ENCODE results near the gene SPRN.
"Not testable (repeated sequence)": the region's sequence is repeated elsewhere in the genome, so short reads cannot be mapped to it uniquely, and the experiment has no call there.

SPRN gene

DNA sequence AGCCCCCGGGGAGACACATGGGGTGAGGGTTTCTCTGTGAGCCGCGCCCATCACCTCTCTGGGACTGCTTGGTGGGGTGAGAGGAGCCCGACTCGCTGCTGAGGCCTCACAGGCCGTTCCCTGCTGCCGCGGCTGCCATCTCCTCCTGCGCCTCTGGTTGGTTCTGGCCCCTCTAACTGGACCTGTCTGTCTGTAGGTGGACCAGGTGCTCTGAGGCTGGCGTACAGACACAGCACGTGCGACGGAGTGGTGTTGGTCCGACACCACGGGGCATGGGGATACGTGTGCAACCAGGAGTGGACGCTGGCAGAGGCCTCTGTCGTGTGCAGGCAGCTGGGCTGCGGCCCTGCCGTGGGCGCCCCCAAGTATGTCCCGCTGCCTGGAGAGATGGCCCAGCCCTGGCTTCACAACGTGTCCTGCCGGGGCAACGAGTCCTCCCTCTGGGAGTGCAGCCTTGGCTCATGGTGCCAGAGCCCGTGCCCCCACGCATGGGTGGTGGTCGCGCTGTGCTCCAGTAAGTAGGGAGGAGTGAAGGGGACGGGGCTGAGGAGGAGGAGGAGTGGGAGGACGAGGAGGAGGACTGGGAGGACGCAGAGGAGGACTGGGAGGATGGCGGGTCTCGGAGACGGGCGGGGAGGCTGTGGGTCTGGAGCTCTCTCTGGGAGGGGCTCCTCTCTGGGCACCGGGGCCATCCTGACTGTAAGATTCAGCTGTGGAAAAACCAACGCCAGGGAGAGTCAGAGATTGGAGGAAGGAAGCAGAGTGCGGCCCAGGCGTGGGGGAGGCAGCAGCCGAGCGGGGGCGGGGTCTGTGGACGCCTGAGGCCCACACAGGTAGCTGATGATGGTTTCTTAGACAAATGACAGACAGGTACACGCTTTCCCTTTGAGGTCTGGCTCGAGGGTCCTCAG, 31.9 kb upstream of the SPRN start:
- no peak for DNase-seq (ENCODE audit: low read depth)

DNA sequence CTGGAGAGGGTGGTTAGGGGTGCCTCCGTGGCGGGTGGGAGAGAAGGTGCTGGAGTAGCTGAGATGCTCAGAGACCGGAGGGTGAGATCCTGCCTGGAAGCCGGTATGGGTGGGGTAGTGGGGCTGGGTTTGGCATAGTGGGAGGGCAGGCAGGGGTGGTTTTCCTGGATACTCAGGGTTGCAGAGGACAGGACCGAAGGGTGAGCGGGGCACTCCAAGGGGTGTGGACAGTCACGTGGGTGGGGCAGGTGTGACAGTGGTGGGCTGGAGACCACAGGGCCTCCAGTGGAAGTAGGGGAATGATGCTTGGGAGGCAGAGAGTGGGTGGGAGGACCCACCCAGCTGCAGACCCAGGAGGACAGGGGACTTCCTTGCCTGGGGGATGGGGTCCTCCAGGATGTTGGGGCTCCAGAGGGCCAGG, 31.2 kb upstream of the SPRN start:
- no peak for DNase-seq (ENCODE audit: low read depth)

DNA sequence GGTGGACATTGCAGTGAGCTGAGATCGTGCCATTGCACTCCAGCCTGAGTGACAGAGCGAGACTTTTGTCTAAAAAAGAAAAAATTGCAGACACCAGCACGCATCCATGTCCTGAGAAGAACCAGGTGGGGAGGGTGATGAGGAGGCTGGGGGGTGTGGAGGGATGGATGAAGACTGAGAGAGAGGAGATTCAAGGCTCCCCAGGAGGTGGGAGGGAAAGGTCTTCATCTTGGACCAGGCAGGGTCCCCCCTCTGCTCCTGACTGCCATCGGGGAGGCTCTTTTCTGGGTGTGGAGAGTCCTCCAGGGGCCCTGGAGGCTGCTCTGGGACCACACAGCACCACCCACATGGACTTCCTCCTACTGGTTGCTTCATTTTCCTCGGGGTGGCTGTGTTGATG, 30.8 kb upstream of the SPRN start:
- DNase-seq (ENCODE audit: low read depth) = no peak

DNA sequence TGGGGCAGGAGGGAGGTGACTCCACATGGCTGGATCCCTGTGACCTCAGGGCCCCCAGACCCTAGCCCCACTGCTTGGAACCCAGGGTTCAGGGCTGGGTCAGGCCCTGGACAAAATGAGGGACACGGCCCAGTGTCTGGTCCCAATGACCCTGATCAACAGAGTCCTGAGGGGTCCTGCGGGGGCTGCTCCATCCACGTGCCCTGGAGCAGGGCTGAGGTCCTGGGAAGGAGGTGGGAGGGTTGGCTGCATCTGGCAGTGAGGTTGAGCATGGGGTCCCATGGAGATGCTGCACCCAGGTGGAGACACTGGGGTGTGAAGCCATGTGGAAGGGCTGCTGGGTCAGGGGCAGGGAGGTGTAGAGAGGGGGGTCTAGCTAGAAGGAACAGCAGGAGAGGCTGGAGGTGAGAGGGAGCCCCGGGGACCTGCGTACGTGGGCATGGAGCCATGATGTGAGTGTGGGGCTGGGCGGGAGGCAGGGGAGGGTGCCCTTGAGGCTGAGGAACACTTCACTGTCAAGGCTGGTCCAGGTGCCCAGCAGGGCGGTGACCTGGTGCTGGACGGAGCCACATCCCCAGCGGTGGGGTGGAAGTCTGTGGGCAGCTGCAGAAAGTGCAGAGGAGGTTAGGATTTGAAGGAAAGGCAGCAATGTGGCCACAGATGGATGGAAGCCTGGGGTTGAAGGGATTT, 29.9 kb upstream of the SPRN start:
- no peak for DNase-seq (ENCODE audit: low read depth)

DNA sequence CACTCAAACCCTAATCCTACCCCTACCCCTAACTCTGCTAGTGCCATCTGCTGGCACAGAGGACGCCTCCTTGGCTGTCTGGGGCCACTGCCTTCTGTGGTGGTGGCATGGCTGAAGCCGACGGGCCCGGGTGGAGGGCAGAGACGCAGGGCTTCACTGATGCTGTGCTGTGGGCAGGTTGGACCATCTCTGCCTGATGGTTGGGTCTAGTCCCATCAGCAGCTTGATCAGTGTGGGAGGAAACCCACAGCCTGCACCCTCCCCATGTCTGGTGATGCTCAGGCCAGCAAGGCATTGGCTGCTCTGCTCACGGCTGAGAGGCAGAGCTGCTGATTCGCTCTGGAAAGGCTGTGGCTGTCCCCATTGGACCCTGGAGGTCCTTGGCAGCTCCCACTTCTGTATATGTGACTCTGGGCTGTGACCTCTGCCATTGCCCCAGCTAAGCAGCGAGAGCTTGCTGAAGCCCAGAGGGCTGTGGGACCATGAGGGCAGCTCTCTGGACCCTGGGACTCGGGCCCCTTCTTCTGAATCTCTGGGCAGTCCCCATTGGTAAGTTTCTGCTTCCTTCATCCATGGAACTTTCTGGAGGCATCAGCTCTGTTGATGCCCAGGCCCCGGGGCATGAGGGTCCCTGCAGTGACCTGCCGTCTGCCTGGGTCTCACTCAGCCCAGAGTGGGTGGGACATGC, 29.2 kb upstream of the SPRN start, which contains the start of gene SCART1:
SCART1 (plus strand) TSS at position 430 of the 688 bp plus-strand sequence; CDS start at position 483, 53 bp downstream.
- DNase-seq (ENCODE audit: low read depth) = no peak

DNA sequence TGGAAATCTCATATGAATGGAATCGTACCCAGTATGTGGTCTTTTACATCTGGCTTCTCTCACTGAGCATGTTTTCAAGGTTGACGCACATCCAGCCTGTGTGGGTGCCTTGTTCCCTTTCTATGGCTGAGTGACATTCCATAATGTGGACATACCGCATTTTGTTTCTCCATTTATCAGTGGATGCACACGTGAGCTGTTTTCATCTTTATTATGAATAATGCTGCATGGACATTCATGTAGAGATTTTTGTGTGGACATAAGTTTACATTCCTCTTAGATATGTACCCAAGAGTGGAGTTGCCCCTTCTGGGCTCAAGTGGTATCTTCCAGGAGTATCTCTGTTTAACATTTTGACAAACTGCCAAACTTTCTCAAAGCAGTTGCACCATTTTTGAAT, 28.0 kb upstream of the SPRN start:
- DNase-seq (ENCODE audit: low read depth) = no peak

DNA sequence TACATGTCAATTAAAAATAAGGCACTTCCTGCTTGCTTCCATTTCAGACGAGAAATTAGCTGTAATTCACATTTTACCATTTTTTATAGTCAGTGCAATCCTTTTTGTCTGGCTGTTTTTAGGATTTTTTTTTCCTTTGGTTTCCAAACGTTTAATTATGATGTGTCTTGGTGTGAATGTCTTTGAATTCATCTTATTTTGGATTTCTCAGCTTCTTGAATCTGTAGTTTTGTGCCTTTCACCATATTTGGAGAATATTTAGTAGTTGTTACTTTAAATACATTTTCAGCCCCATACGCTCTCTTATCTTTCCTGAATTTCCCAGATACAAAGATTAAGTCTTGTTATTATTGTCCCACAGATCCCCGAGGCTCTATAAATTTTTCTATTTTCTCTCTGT, 26.9 kb upstream of the SPRN start:
- DNase-seq (ENCODE audit: low read depth) = no peak

DNA sequence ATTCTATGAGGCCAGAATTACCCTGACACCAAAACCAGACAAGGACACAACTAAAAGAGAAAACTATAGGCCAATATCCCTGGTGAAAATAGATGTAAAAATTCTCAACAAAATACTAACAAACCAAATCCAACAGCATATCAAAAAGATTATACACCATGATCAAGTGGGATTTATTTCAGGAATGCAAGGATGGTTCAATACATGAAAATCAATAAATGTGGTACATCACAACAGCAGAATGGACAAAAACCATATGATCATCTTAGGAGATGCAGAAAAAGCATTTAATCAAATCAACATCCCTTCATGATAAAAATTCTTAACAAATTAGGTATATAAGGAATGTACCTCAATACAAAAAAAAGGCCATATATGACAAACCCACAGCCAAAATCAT, 23.7 kb upstream of the SPRN start:
- DNase-seq (ENCODE audit: low read depth) = no peak

DNA sequence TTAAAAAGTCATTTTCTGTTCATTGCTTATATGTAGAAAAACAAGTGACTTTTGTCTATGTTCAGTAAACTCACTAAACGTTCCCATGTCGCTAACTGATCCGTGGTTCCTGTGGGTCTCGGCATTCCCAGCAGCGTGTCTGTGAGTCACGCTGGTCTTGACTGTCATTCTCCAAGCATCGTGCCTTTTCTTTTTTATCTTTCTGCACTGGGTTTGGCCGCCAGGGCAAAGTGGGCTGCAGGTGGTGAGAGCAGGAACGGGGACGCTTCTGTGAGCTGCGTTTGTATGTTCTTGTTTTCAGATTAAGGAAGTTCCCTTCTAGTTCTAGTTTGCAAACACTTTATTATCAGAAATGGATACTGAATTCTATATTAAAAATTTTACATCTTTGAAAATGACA, 22.6 kb upstream of the SPRN start:
- DNase-seq (ENCODE audit: low read depth) = no peak

DNA sequence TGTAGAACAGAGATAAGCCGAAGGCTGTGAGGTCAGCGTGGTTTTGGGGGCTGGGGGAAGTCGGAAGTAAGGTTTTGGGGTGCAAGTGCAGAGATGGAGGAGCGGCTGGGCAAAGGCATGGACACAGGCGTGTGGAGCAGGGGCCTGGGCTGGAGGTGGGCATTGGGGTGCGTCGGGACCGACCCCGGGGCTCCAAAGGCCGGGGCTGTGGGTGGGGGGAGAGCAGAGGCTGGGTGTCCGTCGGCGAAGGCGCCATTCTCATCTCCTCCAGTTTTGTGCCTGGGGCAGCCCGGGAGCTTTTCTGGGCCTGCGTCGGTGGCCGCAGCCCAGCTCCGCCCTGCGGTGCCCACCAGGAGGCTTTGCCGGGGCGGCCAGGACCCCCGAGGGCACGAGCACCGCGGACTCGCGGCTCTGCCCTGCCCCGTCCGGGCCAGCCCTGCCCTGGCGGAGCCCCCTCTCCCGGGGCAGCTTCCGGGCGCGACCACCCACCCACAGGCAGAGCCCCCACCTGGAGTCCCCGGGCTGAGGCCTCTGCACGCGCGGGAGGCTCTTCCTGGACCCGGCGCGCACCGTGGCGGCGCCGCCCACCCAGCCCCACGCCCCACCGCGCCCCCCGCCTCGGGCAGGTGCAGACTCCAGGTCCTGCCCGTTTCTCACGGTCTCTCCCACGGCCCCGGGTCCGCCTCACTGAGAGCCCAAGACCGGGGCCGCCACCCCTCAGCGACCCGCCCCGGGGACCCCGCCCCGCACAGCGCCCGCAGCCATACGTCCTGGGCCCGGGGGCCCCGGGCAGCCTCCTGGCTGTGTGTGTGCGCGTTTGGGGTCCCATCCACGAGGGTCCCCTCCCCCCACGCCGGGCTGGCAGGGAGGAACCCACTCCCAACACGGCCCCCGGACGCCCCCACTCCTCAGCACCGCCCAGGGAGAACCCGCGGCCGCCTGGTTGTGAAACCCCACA, 21.6 kb upstream of the SPRN start:
- DNase-seq (ENCODE audit: low read depth) = no peak

DNA sequence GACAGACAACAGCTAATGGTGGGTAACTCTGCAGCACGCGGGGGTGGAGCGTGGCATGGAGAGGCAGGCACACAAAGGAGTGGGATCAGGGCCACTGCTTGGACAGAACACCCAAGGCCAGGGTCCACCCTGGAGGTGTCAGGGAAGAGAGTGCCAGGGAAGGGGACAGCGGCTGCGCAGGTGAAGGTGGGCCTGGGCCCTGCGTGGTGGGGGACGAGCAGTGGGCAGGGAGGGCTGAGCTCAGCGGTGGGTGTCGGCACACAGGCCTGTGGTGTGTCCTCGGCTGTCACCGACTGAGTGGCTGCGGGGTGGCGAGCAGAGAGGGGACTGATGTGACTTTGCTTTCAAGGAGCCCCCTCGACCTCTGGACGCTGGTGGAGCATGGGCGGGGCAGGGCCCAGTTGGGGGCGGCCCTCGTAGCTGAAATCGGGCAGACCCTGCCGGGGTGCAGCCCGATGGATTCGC, 20.9 kb upstream of the SPRN start:
- DNase-seq (ENCODE audit: low read depth) = no peak

DNA sequence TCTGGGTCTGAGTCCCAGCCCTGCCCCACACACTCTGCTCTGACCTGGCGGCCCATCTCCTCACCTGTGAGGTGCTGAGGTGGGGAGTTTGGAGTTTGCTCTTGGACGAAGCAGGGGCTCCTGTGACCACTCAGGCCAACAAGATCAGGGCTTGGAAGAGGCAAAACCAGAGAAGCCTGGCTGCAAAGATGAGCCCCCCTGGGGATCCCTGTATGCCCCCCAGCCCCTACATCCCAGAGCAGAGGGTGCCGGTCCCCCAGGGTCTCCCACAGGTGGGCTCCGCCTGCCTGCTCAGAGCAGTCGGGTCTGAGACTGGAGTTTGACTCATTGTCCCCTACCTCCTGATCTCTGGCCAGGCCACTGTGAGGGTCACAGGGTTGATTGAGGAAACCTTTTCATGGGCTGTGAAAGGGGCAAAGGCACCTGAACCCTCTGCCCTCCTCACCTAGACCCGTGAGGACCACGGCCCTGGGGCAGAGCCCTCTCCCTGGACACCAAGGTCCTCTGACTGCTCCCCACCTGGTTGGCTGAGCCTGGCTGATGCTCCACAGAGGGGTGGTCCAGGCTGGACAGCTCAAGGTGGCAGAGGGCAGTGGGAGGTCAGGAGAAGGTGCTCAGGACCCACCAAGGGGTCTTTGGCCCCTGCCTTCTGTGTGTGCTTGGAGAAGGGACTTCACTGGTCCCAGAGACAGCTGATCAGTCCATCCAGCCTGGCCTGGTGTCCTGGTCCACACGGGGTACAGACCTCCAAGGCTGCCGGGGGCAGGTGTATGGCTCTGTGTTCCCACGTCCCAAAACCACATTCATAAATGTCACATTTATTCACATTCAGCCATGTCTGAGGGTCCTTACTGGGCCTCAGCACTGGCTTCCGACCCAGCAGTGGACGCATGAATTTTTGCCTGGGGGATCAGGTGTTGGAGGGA, 20.2 kb upstream of the SPRN start:
- DNase-seq (ENCODE audit: low read depth) = no peak

DNA sequence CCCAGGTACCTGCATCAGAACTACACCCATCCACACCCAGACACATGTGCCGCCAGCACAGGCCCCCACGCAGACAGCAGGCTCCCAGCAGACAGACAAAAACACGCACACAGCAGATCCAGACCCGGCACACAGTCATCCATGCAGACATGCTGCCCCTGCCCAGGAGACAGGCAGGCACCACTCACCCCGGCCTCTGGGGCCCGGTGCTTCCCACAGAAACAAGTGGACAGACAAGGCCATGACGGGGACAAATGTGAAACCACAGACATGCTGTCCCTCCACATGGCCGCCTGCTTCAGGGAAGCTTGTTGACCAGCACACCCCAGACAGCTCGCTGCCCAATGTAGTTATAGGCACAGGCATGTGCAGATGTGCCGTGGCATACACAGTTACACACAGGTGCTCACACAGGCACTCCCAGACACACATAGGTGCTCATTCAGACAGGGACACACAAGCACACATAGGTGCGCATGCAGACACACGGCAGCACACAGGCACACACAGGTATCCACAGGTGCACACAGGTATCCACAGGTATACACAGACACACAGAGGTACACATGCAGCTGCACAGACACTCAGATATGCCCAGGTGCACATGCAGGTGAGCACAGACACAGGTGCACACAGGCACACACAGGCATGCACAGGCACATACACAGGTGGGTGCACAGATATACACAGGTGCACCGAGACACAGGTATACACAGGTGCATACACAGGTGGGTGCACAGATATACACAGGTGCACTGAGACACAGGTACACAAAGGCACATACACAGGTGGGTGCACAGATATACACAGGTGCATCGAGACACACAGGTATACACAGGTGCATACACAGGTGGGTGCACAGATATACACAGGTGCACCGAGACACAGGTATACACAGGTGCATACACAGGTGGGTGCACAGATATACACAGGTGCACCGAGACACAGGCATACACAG, 18.8 kb upstream of the SPRN start:
- no peak for DNase-seq (ENCODE audit: low read depth)

DNA sequence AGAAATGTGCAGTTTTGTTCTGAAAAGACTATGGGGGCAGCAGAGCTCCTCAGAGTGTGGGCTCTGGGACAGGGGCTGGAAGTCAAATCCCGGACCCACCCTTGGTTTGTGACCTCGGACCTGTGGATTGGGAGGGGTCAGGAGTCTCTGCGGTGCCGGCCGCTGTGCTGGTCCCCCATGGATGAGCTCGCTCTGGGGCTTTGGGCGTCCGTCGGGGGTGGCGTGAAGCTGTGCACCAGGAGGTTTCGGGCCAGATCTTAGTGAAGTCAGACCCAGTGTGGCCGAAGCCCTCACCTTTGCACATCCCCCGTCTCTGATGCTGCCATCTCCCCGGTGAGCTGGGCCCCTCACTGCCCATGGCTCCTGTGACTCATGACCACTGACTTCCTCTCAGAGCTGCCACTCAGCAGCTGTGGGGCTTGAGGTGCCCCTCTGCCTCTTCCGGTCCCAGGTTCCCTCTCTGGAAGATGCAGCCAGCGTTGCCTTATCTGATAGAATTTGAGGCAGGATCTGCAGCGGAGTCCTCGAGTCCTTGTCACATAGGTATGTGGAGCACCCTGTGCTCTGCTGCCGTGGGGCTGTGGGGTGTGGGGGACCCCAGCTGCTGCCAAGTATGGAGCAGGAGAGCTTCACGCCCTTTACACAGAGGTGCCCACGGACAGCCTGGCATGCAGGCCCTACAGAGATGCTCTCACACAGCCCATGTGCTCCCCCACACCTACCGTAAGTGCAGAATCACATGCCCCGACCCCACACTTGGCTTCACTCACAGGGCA, 18.0 kb upstream of the SPRN start:
- no peak for DNase-seq (ENCODE audit: low read depth)

DNA sequence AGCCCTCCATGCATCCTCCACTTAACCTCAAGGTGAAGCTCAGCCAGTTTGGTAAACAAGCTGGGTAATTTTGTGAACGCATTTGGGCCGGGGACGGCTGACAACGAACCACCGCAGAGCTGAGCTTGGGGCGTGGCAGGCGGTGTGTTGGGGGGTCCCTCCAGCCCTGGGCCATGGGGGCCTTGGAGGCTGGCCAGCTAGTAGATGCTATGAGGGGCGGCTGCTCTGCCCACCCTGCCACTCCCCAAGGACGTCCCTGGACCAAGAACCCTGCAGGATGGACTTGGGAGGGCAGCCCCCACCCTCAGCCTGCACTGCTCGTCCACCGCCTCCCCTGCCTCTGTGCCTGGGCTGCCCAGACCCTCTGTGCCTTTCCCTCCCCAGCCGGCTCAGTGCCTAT, 17.4 kb upstream of the SPRN start:
- no peak for DNase-seq (ENCODE audit: low read depth)

DNA sequence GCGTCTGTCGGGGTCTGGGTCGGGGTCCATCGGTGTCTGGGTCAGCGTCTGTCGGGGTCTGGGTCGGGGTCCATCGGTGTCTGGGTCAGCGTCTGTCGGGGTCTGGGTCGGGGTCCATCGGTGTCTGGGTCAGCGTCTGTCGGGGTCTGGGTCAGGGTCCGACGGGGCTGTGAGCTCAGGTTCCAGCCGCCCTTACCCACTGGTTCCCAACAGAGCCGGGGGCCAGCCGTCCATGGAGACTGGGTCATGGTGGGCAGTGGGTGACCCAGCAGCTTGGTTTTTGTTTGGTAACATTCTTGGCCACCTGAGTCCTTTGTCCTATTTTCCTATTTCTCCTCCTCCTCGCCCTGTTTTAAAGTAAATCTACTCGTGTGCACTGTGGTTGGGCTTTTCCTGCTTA, 16.9 kb upstream of the SPRN start:
- DNase-seq (ENCODE audit: low read depth) = not testable (repeated sequence)

DNA sequence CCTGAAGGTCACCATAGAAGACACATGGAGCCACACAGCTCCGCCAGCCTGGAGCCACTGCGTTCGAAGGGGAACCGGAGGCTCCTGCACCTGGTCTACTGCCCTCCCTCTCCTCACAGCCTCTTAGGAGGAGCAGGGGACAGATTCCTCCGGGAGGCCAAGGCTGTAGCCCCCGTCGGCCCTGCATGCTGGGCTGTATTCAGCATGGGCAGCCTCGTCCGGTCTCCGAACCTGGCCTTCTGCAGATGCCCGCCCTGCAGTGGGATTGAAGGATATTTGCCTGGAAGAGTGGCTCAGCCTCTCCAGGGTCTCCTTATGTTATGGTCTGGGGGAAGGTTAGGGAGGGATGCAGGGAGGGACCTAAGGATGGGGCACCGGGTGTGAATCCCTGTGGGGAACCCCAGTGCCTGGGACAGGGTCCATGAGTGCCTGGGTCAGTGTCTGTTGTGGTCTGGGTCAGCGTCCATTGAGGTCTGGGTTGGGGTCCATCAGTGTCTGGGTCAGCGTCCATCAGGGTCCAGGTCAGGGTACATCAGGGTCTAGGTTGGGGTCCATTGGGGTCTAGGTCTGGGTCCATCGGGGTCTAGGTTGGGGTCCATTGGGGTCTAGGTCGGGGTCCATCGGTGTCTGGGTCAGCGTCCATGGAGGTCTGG, 16.3 kb upstream of the SPRN start:
- no peak for DNase-seq (ENCODE audit: low read depth)

All from activated T-cell treated with anti-CD3 and anti-CD28 coated beads for 24 hours (primary cell).